ENCODE results near the gene PPFIA1. TPM values are rescaled to one million over a fixed set of nuclear protein-coding genes. Genes with fewer than 3 reads are reported as not detected.

PPFIA1 gene
- total and polyA plus RNA-seq, 3 donors from 2014 or later: 110 to 144 (median 125) TPM

GRCh38 chr11:70301721-70302418 is 31.4 kb downstream of the PPFIA1 start:
- H3K4me1 ChIP-seq: peaks cover 2% of the 10 kb centered on the region
- H3K27ac ChIP-seq: no peak overlapping the region
- DNase-seq: no peak
- WGBS, 2 donors: 90 to 91% methylated on average over 13 of the region's 13 CpGs
- H3K36me3 ChIP-seq (ENCODE audit: low read depth, missing control alignments): no peaks in the 10 kb centered on the region
- no peaks in the 10 kb centered on the region for H3K27me3 ChIP-seq
- TF ChIP-seq CTCF (IDR thresholded peaks at IDR 0.05) (no peak), POLR2A (IDR thresholded peaks at IDR 0.05) (no peak)
- no peak overlapping the region for H3K4me3 ChIP-seq
- intact Hi-C loops (cut with DNase I; ENCODE audit: low total_unique reads): no loop called here
- H3K9me3 ChIP-seq: no peaks in the 10 kb centered on the region

- H3K9me3 ChIP-seq: no peaks in the 10 kb centered on the region
- no peak overlapping the region for H3K27ac ChIP-seq
- no peak for DNase-seq
- WGBS, 2 donors: 72 to 73% methylated on average over 7 of the region's 7 CpGs
- H3K4me1 ChIP-seq: peaks cover 2% of the 10 kb centered on the region
- no peak overlapping the region for H3K4me3 ChIP-seq
- no peak for TF ChIP-seq POLR2A (IDR thresholded peaks at IDR 0.05)
- no peak for TF ChIP-seq CTCF (IDR thresholded peaks at IDR 0.05)
- H3K36me3 ChIP-seq (ENCODE audit: low read depth, missing control alignments): no peaks in the 10 kb centered on the region
- intact Hi-C loops (cut with DNase I; ENCODE audit: low total_unique reads): no loop called here
- H3K27me3 ChIP-seq: no peaks in the 10 kb centered on the region
These were observed 31.9 kb downstream of the PPFIA1 start for GRCh38 chr11:70302419-70302752.

- intact Hi-C loops (cut with DNase I; ENCODE audit: low total_unique reads): no loop called here
- Histone ChIP-seq H3K27ac (no peak overlapping the region), H3K36me3 (ENCODE audit: low read depth, missing control alignments) (no peaks in the 10 kb centered on the region), H3K27me3 (no peaks in the 10 kb centered on the region), H3K9me3 (no peaks in the 10 kb centered on the region), H3K4me1 (peaks cover under 1% of the 10 kb centered on the region), H3K4me3 (no peak overlapping the region)
- no peak for DNase-seq
- TF ChIP-seq CTCF (IDR thresholded peaks at IDR 0.05) (no peak), POLR2A (IDR thresholded peaks at IDR 0.05) (no peak)
- WGBS, 2 donors: 77 to 86% methylated on average over 13 of the region's 13 CpGs
These were observed 32.6 kb downstream of the PPFIA1 start for GRCh38 chr11:70303070-70303469.

GRCh38 chr11:70304208-70304603 is 33.7 kb downstream of the PPFIA1 start:
- Histone ChIP-seq H3K36me3 (ENCODE audit: low read depth, missing control alignments) (no peaks in the 10 kb centered on the region), H3K27me3 (no peaks in the 10 kb centered on the region), H3K9me3 (no peaks in the 10 kb centered on the region), H3K27ac (no peak overlapping the region), H3K4me1 (no peaks in the 10 kb centered on the region), H3K4me3 (no peak overlapping the region)
- TF ChIP-seq CTCF (IDR thresholded peaks at IDR 0.05) (no peak), POLR2A (IDR thresholded peaks at IDR 0.05) (no peak)
- 87 to 92% methylated on average over 2 of the region's 2 CpGs for WGBS, 2 donors
- DNase-seq: no peak
- intact Hi-C loops (cut with DNase I; ENCODE audit: low total_unique reads): no loop called here

- no peak for DNase-seq
- TF ChIP-seq POLR2A (IDR thresholded peaks at IDR 0.05): no peak
- TF ChIP-seq CTCF (IDR thresholded peaks at IDR 0.05): no peak
- intact Hi-C loops (cut with DNase I; ENCODE audit: low total_unique reads): no loop called here
- Histone ChIP-seq H3K27ac (no peak overlapping the region), H3K9me3 (no peaks in the 10 kb centered on the region), H3K27me3 (no peaks in the 10 kb centered on the region), H3K4me1 (no peaks in the 10 kb centered on the region), H3K36me3 (ENCODE audit: low read depth, missing control alignments) (no peaks in the 10 kb centered on the region), H3K4me3 (no peak overlapping the region)
- 87 to 92% methylated on average over 3 of the region's 3 CpGs for WGBS, 2 donors
These were observed 35.0 kb downstream of the PPFIA1 start for GRCh38 chr11:70305501-70305900.

Measured in testis (tissue), 3 donors.